Stimulated activated CD8-positive, alpha-beta memory T cell treated with anti-CD3 and anti-CD28 coated beads, Interleukin-12 subunit alpha, Interleukin-12 subunit beta, amount 100 ng/mL, for 4 hours (primary cell): ENCODE data around the gene CAMK1D.
A peak's percentile ranks its signal among the peaks of the same experiment; 100 is the strongest.

Source experiments
- DNase-seq: peaks from one replicate; pipeline ENCODE4 v3.0.0-alpha.2; 2020; ENCODE audit warnings: low read depth

CAMK1D gene

GRCh38 chr10:12597788-12598765, 248.7 kb downstream of the CAMK1D start:
- DNase-seq: no peak

DNA sequence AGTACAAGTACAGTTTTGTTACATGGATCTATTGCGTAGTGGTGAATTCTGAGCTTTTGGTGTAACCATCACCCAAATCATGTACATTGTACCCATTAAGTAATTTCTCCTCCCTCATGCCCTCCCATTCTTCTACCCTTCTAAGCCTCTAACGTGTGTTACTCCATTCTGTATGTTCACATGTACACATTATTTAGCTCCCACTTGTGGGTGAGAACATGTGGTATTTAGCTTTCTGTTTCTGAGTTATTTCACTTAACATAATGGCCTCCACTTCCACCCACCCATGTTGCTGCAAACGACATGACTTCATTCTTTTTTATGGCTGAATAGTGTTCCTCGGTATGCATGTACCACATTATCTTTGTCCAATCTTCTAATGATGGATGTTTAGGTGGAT, 251.3 kb downstream of the CAMK1D start:
- DNase-seq: no peak

DNA sequence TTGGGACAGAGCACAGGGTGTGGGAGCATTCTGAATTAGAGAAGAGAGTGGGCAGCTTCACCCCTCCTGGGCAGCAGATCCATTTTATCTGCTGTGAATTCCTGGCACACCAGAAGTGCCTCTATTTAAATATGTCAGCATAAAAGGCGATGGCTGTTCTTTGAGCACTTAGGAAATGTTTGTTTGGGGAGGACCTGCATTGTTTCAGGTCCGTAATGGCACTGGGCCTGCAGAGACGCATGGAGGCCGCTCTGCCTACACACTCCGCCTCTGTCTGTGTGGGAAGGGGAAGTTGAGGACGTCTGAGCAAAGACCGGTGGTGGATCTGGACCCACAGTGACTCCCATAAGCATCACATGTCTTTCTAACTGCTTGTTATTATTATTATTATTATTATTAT, 253.2 kb downstream of the CAMK1D start:
- DNase-seq: no peak

GRCh38 chr10:12603766-12604470, 254.6 kb downstream of the CAMK1D start:
- DNase-seq: no peak

GRCh38 chr10:12605580-12606405, 256.4 kb downstream of the CAMK1D start:
- peak; percentile 17 for DNase-seq

- DNase-seq: no peak
Observed at GRCh38 chr10:12606461-12606860, 257.1 kb downstream of the CAMK1D start.

- DNase-seq: no peak
Observed at GRCh38 chr10:12608761-12609160, 259.4 kb downstream of the CAMK1D start.

DNA sequence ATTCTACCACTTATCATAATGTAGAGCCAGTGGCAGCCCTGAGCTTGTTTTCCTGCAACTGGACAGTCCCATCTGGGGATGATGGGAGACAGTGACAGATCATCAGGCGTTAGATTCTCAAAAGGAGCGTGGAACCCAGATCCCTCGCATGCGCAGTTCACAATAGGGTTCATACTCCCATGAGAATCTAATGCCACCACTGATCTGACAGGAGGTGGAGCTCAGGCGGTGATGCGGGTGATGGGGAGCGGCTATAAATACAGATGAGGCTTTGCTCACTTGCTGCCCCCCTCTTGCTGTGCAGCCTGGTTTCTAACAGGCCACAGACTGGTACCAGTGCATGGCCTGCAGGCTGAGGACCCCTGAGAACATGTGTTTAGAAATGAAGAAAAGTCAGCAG, 260.1 kb downstream of the CAMK1D start:
- no peak for DNase-seq

- DNase-seq: no peak
Observed at GRCh38 chr10:12613136-12613535, 263.8 kb downstream of the CAMK1D start.

- DNase-seq: no peak
Observed at GRCh38 chr10:12614177-12614995, 265.0 kb downstream of the CAMK1D start.

DNA sequence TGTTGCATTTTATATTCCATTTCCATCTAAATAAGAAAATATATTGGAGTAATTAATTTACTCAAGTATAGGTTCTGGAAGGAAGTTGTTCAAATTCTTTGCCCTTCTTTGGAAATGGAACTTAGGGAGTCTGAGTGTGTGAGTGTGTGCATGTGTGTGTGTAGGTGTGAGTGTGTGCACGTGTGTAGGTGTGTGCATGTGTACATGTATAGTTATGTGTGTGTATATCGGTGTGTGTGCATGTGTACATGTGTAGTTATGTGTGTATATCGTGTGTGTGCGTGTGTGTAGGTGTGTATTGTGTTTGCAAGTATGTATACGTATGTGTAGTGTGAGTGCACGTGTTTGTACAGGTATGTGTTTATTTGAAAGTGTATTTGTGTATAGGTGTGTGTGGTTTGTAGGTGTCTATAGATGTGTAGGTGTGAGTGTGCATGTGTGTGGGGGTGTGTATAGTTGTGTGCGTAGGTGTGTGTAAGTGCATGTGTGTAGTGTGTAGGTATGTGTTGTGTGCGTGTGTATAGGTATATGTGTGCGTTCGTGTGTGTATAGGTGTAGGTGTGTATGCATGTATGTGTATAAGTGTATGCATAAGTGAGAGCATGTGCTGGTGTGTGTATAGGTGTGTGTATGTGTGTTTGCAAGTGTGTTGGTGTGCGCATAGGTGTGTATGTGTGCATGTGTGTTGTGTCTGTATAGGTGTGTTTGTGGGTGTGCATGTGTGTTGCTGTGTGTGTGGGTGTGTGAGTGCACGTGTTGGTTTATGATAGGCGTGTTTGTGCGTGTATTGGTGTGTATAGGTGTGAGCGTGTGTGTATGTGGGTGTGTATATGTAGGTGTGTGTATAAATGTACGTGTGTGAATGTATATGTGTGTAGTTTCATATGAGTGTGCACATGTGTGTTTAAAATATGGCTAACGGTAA, 266.2 kb downstream of the CAMK1D start:
- DNase-seq: no peak

DNA sequence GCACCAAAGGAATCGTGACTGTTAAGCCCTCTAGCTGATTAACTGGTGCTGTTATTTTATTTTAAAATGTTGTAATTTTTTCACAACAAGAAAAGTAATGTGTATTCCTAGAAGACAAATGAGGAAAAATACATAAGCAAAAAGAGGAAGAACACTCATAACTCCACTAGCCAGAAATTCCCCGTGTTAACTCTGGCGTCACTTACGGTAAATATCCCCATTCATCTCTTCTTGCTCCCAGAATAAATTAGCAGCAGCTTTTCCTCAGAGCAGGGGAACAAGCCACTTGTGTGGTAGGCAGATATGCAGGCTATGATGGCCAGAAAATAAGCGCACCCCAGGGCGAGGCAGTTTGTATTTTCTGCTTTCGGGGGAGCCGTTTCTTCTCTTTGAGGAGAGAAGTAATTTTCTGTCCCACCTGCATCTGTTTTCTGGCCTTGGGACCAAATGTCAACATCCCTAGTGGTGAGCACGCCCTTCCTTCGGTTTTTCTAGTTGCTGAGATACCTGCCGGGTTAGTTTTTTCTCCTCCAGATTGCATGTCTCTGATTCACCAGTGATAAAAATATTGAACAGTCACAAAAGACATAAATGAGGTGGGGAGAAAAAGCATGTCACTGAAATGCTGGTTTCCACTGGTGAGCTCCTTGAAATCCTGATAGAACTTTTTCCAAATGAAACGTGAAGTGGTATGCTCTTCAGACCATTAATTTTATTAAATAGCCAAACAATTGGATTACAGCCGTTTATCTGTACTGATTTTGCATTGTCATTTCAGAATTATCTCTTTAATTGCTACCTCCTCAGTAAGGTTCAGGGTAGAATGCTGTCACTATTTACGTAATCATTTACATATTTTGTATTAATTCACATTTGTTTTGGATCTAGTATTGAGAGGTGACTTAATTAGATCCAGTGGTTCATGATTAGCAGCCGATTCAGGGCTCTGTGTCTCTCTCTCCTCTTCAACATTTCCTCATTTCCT, 268.1 kb downstream of the CAMK1D start:
- DNase-seq: no peak

- no peak for DNase-seq
Observed at GRCh38 chr10:12622016-12622415, 272.7 kb downstream of the CAMK1D start.

GRCh38 chr10:12622691-12623090, 273.3 kb downstream of the CAMK1D start:
- DNase-seq: no peak

DNA sequence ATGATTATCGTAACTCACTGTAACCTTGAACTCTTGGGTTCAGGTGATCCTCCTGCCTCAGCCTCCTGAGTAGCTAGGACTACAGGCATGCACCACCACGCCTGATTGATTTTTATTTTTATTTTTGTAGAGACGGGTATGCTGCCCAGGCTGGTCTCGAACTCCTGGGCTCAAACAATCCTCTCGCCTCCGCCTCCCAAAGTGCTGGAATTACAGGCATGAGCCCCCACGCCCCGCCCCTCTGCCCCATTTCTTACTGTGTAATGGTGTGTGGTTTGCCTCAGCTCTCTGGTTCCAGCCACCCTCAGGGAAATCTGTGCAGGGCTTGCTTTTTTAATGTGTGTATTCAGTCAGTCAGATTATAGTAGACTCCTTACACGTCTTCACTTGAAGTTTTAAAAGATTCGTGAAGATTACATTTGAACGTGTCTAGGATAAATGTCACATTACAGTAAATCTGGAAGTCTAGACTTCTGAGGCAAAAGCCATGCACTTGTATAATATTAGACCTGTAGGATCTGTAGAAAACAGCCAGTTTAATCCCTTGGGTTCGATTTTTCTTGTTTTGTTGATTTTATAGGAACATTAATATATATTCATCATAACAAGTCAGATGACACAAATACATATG, 276.2 kb downstream of the CAMK1D start:
- DNase-seq: no peak

GRCh38 chr10:12628153-12628552, 278.8 kb downstream of the CAMK1D start:
- no peak for DNase-seq

DNA sequence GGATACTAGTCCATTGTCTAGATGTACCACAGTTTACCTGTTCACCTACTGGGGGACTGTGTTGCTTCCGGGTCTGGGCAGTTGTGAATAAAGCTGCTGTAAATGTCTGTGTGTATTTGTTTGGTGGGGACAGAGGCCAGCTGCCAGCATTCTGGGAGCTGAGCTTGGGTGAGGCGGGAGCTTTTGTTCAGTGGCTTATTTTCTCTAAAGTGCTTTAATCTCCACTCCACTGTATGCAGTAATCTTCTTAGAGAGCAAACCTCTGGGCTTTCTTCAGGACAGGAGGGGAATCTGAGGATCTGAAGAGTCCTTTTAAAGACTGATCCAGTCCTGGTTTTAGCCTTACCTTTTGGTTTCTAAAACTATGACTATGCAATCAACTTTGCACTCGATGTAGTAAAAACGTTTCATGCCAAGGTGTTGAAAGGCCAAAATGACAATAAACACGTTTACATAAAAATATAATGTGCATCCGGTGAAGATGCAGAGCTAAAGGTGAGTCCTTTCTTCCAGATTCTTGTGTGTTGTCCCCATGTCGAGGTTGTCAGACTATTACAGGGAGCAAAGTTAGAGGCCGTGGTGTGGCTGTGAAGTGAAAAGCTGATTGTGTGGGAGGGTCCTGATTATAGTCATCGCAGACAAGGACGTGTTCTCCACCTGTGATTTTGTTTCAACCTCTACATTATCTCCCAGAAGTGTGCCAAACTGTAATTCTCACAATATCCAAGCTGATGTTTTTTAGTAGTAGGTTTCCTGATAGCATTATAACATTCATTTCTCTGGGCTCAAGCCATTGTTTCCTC, 279.8 kb downstream of the CAMK1D start:
- DNase-seq: no peak

GRCh38 chr10:12629767-12630165, 280.4 kb downstream of the CAMK1D start:
- no peak for DNase-seq
